Measurements from ENCODE around the gene RPL32.
A peak's percentile ranks its signal among the peaks of the same experiment; 100 is the strongest.
"Not testable (repeated sequence)": the region's sequence is repeated elsewhere in the genome, so short reads cannot be mapped to it uniquely, and the experiment has no call there.

Gene RPL32

DNA sequence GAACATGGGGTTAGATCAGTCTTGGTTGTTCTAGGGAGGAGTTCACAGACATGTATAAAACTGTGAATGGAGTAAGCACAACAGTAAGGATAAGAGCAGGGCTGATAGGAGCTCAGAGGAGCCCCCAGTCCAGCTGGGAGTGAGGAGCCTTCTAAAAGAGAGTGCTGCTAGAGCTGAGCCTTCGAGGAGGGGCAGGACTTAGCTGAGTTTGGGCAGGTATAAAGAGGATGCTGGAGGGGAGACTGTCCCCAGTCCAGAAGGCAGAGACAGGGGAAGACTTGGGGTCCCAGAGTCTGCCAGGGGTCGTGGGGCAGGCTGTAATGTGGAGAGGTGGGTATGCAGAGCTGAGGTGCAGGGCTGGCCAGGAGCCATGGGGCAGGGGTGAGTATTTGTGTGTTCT is 32.8 kb downstream of the RPL32 start:
- no peak for DNase-seq (ENCODE audit: low read depth)

- DNase-seq (ENCODE audit: low read depth) = no peak
These were observed 33.6 kb downstream of the RPL32 start for GRCh38 chr3:12807601-12808359.

GRCh38 chr3:12807066-12807465 is 34.3 kb downstream of the RPL32 start:
- no peak for DNase-seq (ENCODE audit: low read depth)

DNA sequence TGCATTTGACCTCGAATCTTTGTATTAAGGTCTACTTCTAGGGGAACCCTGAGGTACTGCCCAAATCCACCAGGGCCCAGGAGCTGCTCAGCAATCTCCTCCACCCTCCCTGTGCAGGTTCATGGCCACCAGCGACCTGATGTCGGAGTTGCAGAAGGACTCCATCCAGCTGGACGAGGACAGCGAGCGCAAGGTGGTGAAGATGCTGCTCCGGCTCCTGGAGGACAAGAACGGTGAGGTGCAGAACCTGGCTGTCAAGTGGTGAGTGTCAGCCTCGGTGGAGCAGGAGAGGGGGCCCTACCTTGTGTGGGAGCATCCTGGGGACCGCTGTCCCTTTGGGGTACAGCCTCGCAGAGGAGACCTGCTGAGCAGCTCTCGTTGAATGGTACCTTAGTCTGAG is 38.0 kb downstream of the RPL32 start:
- DNase-seq (ENCODE audit: low read depth) = no peak

DNA sequence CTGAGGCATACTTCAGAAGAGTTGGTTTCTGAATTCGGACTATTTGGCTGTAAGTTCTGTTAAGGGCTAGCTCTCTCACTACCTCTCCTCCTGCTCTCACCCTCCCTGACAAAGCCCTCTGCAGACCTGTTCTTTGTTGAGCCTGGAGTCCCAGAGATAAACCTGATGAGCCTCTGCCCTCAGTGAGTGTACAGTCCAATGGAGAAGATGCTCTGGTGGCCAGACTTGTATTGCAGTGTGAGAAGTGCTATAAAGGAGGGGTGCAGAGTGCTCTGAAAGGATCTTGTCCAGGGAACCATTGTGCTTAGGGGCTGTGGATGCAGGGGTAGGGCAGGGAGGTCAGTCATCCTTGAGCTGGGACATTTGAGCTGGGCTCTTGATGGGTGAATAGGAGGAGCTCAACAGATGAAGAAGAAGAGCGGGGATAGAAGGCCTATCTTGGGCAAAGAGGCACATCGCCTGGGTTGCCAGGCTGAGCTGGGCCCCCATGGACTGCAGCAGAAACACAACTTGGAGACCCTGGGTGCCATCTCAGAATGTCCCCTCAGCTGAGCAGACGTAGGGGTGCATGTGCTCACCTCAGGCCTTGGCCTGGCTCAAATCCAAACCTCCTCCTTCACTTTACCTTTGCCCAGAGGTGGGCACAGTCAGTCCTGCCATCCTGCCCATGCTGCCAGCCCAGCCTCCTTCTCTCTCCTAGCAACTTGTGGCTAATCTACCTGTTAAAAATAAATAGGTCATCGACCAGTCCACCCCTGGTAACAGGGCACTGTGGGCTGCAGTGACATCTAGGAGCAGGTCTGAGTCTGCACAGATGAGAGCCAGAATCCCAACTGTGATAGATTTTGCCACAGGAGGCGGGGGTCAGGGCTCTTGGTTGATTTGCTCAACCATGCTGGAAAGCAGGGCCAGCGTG is 41.6 kb downstream of the RPL32 start:
- no peak for DNase-seq (ENCODE audit: low read depth)

GRCh38 chr3:12798559-12799179 is 42.7 kb downstream of the RPL32 start:
- no peak for DNase-seq (ENCODE audit: low read depth)

DNA sequence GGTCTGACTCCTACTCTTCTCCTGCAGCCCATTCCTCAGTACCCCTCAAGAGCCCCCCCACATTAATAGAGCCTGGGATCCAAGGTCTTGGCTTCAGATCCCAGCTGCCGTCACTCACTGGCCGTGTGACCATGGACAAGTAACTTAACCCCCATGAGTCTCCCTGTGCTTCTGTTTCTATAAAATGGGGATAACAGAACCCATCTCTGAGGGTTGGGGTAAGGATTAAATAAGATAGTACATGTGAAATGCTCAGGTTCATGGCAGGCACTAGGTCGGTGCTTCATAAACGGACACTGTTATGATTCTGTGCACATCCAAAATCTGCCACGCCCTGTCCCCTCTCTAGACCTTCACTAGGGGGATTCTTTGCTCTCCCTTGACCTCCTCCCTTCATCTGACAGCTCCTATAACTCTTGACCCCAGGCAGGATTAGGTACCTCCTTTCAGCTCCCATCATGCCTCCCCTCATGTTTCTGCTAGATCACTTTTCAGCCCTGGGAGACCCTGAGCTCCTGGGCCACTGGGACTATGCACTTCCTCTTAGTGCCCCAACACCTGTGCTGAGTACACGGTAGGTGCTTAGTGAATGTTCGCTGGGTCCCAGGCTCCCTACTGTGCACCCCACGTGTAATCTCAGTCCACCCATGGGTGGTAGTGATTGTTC is 43.3 kb downstream of the RPL32 start:
- no peak for DNase-seq (ENCODE audit: low read depth)

GRCh38 chr3:12797124-12797891 is 44.1 kb downstream of the RPL32 start:
- no peak for DNase-seq (ENCODE audit: low read depth)

DNA sequence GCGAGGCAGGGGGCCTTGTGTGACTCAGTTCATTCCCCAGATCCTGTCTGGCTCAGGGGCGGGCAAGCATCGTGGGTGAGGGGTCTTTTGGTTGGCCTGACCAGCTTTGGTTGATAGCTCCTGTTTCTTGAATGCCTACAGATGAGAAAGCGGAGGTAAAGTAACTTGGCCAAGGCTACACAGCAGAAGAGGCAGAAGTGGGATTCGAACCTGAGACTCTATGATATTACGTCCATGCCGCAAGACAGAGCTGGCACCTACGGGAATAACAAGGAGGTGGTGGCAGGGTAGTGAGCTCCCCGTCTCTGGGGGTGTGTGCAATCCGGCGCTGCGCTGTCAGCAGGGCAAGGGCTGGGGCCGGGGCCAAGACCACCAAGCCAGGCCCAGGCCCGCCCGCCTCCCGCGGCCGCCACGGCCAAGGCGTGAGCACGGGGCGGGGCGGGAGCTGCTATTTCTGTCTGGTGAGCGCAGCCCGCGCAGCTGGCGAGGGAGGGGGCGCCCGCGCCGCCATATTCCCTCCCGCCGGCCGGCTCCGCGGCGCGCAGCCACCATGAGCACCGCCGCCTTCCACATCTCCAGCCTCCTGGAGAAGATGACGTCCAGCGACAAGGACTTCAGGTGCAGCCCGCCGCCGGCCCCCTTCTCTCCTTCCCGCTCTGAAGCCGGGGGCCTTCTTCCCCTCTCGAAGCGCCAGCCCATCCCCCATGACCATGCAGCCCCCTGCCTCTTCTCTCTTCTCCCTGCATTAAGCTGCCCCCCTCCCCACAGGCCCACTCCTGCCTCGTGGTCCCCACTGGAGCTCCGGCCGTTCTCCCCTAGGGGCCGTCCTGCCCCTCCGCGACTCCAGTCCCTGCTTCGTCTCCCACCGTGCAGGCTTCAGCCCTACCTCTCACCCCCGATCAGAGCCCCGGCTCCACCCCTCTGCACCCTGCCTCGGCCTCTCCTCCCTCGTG is 44.9 kb downstream of the RPL32 start, which contains the start of gene CAND2:
CAND2 (plus strand) TSS at position 510 of the 953 bp plus-strand sequence; CDS start at position 551, 41 bp downstream.
- DNase-seq (ENCODE audit: low read depth) = no peak

- DNase-seq (ENCODE audit: low read depth) = no peak
These were observed 47.7 kb downstream of the RPL32 start for GRCh38 chr3:12793701-12794100.

DNA sequence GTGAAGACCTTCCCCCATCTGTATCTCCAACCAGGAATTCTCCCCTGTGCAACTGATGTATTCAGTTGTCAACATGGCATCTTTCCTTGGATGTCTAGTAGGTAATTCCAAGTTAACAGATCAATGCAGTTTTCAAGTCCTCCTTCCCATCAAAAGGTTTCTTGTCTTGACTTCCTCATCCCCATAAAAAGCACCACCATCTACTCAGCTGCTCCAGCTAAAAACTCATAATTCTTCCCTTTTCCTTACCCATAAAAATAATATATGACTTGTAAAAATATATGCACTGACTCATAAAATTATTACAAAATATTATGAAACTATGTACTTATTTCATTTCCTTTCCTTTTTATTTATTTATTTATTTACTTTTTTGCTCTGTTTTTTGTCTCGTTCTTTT is 49.9 kb downstream of the RPL32 start:
- DNase-seq (ENCODE audit: low read depth) = no peak

- DNase-seq (ENCODE audit: low read depth) = not testable (repeated sequence)
These were observed 53.2 kb downstream of the RPL32 start for GRCh38 chr3:12787967-12788690.

- peak; percentile 39 for DNase-seq (ENCODE audit: low read depth)
These were observed 54.0 kb downstream of the RPL32 start for GRCh38 chr3:12787346-12787745.

DNA sequence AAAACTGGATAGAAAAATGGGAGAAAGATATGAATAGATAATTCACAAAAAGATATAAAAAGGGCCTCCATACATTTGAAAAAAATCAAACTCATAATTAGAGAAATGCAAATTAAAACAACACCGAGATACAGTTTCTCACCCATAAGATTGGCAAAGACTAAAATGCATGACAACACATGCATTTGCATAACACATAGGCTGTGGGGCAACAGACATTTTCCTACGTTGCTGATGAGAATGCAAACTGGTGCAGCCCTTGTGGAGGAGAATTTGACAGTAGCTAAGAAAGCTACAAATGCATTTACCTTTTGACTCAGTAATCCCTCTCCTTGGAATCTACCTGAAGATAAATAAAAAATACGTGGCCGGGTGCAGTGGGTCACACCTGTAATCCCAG is 56.3 kb downstream of the RPL32 start:
- no peak for DNase-seq (ENCODE audit: low read depth)
